Kidney capillary endothelial cell (primary cell): Measurements from ENCODE around the gene TPSG1.
"Not testable (repeated sequence)": the region's sequence is repeated elsewhere in the genome, so short reads cannot be mapped to it uniquely, and the experiment has no call there.

ENCODE experiments used
- DNase-seq: peaks from one replicate; pipeline ENCODE4 v3.0.0-alpha.2; 2018; ENCODE audit warnings: low spot score

The TPSG1 gene

DNA sequence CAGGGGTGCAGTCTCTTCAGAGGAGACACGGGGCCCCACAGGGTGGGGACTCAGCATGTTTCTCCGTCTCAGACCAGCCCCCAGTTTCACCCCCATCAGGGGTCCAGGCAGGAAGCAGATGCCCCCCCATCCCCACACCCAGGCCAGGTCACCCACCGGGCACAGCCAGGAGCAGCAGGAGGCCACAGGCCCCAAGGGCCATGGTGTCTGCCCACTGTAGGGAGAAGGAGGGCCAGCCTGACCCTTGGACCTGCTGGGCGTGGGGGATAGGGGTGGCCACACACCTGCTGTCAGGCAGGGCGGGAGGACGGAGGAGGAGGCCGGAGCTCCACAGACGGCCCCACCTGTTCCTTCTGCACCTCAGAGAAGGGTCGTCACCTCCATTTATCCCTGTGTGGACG is at the start of gene TPSG1:
Gene TPSG1 (minus strand): TSS at position 218 of the 401 bp plus-strand sequence. CDS start 16 bp downstream, at position 202.
- DNase-seq, result no peak

- DNase-seq, result no peak
Measured at GRCh38 chr16:1274767-1275166, 49.7 kb upstream of the TPSG1 start.

GRCh38 chr16:1273816-1274215 is 48.7 kb upstream of the TPSG1 start:
- DNase-seq, result no peak

GRCh38 chr16:1272453-1273198 is 47.6 kb upstream of the TPSG1 start:
- no peak for DNase-seq

GRCh38 chr16:1271724-1272413 is 46.8 kb upstream of the TPSG1 start:
- peak; percentile 20 for DNase-seq

DNA sequence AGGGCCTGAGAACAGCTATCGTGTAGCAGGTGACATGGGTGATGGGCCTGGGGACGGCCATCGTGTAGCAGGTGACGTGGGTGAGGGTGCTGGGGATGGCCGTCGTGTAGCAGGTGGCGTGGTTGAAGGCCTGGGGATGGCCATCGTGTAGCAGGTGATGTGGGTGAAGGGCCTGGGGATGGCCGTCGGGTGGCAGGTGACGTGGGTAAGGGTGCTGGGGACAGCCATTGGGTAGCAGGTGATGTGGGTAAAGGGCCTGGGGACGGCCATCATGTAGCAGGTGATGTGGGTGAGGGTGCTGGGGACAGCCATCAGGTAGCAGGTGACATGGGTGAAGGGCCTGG is 46.3 kb upstream of the TPSG1 start:
- DNase-seq, result no peak

DNA sequence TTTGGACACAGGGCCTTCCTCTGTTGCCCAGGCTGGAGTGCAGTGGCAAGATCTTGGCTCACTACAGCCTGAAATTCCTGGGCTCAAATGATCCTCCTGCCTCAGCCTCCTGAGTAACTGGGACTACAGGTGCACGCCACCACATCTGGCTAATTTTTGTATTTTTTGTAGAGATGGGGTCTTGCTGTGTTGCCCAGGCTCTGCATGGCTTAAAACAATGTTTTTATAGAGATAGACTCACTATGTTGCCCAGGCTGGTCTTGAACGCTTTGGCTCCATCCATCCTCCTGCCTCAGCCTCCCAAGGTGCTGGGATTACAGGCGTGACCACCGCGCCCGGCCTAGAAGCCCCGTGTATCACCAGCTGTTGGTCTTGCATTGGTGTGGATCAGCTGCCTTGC is 44.4 kb upstream of the TPSG1 start:
- DNase-seq, result not testable (repeated sequence)

- no peak for DNase-seq
Measured at GRCh38 chr16:1265826-1266225, 40.8 kb upstream of the TPSG1 start.

DNA sequence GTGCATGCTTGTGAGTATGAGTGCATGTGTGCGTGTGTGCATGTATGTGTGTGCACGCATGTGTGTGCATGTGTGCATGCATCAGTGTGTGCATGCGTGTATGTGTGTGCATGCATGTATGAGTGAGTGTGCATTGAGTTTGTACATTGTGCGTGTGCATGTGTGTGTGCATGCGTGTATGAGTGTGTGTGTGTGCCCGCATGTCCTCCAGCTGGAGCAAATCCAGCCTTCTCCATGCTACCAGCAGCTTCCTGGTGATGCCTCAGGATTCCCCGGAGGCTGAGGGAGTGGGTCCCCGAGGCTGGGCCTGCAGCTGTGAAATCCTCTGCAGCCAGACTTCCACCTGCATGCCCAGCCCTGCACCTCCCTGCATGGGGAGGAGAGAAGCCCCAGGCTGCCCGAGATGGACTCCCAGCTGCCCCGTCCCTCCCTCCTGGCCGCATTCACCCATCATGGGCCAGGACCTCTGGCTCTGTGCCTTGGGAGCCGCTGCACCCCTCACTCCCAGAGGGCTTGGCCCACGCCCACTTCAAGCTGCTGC is 40.1 kb upstream of the TPSG1 start:
- no peak for DNase-seq

DNA sequence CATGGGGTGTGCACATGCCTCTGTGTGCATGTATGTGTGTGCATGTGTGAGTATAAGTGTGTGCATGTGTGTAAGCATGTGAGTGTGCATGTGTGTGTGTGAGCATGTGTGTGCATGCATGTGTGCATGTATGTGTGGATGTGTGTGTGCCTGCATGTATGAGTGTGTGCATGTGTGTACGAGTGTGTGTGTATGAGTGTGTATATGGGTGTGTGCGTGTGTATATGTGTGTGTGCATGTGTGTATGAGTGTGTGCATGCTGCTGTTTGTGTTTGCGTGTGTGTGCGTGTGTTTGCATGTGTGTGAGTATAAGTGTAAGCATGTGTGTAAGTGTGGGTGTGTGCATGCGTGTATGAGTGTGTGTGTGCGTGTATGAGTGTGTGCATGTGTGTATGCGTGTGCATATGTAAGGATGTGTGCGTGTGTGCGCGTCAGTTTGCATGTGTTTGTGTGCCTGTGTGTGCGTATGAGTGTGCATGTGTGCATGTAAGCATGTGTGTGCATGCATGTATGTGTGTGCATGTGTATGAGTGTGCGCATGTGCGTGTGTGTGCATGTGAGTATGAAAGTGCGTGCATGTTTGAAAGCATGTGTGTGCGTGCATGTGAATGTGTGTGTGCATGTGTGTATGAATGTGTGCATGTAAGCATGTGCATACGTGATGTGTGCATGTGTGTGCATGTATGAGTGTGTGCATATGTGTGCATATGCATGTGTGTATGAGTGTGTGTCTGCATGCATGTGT is 39.4 kb upstream of the TPSG1 start:
- DNase-seq, result no peak

GRCh38 chr16:1263591-1264344 is 38.7 kb upstream of the TPSG1 start:
- DNase-seq, result no peak

DNA sequence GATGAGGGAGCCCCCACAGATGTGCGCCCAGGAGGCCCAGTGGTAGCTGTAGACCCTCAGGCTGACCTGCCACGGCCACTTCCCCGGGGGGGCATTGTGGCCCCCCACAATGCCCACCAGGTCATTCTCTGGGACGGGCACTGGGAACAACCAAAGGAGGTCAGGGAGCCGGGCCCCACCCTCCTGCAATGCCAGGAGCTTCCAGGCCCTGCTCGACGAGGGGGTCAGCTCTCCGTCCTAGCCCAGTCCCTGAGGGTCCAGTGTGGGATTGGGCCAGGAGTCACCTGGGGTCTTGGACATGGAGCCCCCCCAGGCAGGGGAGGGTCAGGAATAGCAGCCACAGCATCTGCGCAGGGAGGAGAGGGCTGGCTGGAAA is 37.8 kb upstream of the TPSG1 start:
- DNase-seq, result no peak

- DNase-seq, result no peak
Measured at GRCh38 chr16:1262210-1262845, 37.3 kb upstream of the TPSG1 start.

DNA sequence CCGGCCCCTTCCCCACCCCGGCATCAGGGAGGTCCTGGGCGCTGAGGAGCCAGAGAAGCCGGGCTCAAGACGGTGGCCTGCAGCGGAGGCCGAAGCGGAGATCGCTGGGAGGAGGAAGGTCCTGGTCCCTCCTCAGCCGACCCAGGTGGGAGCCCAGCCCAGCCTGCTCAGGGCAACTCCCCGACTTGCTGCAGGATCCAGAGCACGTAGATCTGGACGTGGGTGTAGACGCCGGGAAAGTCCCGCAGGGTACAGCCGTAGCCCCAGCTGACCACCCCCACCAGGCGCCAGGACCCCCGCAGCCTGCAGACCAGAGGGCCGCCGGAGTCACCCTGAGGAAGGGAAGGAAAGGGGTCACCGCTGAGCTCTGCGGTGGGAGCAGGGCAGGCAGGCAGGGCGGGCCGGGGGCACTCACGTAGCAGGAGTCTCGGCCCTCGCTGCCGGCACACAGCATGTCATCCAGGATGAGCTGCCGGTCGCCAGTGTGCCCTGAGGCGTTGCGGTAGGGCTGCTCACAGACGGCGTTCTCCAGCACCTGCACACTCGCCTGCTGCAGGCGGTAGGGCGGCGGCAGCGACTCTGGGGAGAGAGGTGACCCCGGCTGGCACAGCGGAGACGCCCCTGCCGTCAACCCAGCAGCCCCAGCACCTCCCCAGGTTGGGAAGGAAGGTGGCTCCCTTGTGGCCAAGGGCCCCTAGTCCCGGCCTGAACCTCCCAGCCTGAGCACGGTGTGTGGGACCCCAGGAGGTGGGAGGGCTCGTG is 36.2 kb upstream of the TPSG1 start:
- DNase-seq, result no peak

DNA sequence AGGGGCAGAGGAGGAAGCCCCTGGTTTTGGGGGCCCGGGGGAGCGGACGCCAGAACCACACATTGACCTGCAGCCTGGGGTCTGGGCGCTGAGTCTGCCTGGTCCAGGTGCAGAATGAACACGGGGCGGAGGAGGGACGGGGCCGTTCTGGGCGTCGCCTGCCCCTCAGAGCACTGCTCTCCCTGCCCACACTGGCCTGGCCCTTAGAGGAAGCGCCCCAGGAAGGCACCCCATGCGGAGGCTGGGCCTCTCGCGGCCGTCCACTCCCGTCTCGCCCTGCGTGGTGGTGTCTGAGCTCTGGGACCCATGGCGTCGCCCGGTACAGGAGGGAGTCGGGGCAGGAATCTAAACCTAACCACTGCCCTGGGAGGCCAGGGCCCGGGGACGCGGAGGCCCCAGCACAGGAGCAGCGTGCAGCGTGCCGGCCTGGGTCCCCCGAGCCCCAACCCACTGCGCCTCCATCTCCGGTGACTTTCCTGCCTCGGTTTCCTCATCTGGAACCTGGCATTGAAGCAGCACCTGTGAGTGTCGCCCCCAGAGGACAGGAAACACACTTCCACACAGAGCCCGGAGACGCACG is 35.1 kb upstream of the TPSG1 start:
- DNase-seq, result no peak

DNA sequence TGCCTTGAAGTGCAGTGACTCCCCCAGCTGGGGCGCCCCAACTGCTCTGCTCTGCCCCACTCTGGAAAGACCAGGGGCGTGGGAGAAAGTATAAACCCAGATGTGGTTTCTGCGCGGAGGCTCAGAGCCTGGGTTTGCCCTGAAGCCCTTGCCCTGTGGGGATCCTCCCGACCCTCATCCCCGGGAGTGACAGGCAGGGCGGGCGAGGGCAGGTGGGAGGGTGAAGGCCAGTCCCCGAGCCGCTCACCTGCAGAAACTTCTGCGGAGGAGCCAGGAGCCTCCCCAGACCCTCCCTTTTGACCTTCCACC is 34.6 kb upstream of the TPSG1 start:
- no peak for DNase-seq

DNA sequence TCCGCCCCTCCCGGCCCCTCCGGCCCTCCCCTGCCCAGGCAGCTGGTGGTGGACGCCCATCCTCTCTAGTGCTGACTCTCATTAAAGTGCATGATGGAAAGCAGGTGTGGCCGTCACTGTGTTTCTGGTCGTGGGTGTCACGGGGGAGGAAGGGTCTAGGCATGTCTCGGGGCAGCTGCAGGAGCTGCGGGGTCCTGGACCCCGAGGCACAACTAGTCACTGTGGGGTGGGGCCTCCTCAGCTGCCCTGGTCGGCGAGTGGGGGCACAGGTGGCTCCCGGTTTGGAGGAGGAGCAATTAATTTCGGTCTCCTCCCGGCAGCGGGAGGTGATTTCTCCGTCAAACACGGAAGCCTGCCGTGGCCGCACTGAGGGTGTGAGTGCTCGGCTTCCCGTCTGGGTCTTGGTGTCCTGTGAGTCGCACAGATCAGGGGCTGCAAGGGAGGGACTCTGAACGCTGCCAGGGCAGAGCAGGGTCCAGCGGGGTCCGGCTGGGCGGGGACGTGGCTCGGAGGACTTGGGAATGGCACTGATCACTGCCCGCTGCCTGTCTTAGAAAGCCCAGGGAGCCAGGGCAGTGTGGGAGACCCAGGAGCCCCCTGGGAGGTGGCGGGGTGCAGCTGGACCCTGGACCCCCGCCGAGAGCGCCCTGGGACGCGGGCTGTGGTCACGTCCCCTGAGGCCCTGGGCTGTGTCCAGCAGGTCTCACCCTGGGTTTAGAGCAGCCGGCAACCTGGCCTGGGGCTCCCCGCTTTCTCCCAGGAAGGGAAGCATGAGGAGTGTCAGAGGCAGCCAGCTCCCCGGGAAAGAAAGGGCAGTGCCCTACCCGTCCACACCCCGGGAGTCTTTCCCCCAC is 34.1 kb upstream of the TPSG1 start:
- DNase-seq, result no peak

- no peak for DNase-seq
Measured at GRCh38 chr16:1258225-1258600, 33.1 kb upstream of the TPSG1 start.

- no peak for DNase-seq
Measured at GRCh38 chr16:1257561-1258224, 32.6 kb upstream of the TPSG1 start.
